HG03442 (cell line): ENCODE measurements around the gene LIN52.

ENCODE experiments used
- ATAC-seq: cut with Tn5 transposase; IDR thresholded peaks from one replicate; pipeline ENCODE4 v1.9.1; 2021; ENCODE audit warnings: mild to moderate bottlenecking, moderate library complexity; ENCODE audit not compliant: unreplicated experiment

LIN52 gene

GRCh38 chr14:74221741-74222140 lies 137.0 kb downstream of the LIN52 start:
- no peak for ATAC-seq

DNA sequence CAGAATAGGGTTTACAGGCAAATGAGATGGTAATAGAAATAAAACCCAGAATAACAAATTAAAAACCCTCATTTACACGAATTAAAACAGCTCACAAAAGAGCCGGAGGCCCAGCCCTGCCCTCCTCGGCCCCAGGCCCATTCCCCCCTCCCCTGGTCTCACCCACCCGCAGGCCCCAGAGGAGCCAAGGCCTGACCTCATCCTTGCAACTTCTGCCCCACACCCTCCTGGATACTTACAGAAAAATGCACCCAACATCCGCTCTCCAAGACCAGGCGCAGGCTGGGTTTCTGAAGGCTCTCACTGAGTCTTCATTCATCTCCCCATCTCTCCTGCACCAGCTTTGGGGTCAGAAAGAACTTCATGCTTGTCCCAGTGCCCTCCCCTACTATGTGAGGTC lies 138.3 kb downstream of the LIN52 start:
- no peak for ATAC-seq

DNA sequence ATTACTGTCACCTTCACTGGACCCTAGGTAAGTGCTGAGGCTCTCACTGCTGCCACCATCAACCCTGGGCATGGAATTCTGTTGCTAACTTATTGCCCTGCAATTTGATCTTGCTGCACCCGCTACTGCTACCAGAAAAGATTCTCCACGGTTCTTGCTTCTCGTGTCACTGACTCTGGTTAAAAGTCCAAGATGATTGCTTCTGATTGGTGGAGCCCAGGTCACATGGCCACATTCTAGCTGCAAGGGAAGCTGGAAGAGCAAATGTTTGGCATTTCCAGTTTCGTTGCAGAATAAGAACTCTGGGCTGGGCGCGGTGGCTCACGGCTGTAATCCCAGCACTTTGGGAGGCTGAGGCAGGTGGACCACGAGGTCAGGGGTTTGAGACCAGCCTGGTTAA lies 147.0 kb downstream of the LIN52 start:
- no peak for ATAC-seq

DNA sequence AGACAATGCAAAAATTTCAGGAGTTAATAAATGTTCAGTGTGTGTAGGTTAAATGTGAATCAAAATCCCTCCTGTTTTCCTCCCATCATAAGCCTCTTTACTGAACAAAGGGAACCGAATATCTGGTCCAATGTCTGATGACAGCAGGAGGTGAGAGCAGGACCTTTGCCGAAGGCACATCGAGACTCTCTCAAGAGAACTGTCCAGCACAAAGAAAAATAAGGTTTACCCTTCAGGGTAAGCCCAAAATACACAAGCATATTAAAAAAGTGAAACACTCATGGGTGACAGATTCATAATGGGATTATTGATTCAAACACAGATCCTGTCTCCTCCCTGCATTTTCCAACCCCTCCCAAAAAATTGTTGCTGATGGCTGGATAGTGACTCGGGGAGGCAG lies 150.3 kb downstream of the LIN52 start:
- ATAC-seq = no peak

- no peak for ATAC-seq
Observed at GRCh38 chr14:74237441-74237840, 152.7 kb downstream of the LIN52 start.

- no peak for ATAC-seq
Observed at GRCh38 chr14:74238974-74239847, 154.5 kb downstream of the LIN52 start, which contains the start of gene VSX2. Gene VSX2, plus strand, starts transcription at chr14:74239449. Its CDS starts 113 bp downstream, at chr14:74239562.

GRCh38 chr14:74239848-74240793 lies 155.4 kb downstream of the LIN52 start:
- ATAC-seq = no peak

GRCh38 chr14:74240794-74241651 lies 156.3 kb downstream of the LIN52 start:
- ATAC-seq = no peak

- ATAC-seq = no peak
Observed at GRCh38 chr14:74241652-74242017, 156.9 kb downstream of the LIN52 start.

GRCh38 chr14:74242021-74242779 lies 157.4 kb downstream of the LIN52 start:
- ATAC-seq = no peak

DNA sequence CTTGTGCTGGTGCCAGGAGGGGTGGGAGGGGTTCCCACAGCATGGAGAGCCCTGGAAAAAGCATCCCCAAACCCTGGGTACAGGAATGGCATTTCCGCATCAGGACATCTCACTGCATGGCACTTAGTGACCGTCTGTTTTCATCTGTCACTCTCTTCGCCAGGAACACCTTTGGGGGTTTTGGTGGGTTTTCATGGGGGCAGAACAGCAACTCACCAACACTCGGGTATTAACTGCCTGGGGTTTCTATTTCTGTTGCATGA lies 158.0 kb downstream of the LIN52 start:
- no peak for ATAC-seq

DNA sequence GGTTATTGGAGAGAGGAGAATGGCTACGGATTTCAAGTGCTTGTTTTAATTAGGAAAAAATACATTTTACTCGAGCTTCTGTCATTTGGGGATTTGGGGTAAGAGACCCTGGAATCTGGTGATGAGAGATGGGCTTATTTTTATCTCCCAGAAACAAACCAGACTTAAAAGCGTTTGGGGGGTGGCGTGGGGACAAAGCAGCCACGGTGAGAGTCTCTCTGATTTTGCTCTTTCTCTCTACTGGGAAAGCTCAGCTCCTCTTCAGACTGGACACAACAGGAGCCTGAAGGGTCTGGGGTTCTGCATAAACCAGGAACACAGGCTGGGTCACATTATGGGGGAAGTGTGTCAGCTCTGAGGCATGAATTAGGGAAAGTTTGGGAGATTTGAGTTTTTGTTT lies 158.3 kb downstream of the LIN52 start:
- ATAC-seq = no peak

- no peak for ATAC-seq
Observed at GRCh38 chr14:74244115-74244514, 159.4 kb downstream of the LIN52 start.

DNA sequence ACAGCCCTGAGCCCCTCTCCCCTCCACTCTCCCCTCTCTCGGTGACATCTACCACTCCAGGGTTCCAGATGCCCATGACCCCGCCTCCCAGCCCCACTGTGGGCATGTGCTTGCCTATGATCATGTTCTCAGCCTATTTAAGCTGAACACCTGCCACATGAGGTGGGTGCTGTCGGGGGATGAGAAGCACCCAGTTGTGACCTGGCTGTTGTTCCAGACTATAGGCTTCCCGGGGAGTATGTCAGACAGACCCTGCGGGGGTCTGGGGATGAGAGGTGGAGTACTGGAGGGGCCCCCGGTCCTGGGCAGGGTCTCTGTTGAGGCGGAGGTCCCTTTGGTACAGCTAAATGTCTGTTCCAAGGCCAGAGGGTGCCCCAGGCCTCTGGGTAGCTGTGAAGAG lies 160.5 kb downstream of the LIN52 start:
- ATAC-seq = no peak

DNA sequence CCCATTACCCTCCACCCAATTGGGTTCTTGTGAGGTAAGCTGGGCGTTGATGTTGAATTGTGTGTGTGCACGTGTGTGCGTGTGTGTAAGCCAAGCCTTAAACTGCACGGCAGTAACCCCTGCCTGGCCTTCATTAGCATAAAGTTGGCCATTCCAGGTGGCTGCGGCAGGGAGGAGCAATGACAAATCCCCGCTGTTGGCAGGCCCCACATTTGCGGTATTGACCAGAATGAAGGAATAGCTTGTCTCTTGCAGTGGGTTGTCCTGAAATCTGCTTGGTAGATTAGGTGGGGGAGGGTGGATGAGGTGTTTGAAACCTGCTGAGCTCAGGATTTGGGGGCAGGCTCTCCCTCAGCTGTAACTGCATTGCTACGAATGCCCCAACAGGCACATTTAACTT lies 161.8 kb downstream of the LIN52 start:
- no peak for ATAC-seq

- no peak for ATAC-seq
Observed at GRCh38 chr14:74248017-74248416, 163.3 kb downstream of the LIN52 start.

DNA sequence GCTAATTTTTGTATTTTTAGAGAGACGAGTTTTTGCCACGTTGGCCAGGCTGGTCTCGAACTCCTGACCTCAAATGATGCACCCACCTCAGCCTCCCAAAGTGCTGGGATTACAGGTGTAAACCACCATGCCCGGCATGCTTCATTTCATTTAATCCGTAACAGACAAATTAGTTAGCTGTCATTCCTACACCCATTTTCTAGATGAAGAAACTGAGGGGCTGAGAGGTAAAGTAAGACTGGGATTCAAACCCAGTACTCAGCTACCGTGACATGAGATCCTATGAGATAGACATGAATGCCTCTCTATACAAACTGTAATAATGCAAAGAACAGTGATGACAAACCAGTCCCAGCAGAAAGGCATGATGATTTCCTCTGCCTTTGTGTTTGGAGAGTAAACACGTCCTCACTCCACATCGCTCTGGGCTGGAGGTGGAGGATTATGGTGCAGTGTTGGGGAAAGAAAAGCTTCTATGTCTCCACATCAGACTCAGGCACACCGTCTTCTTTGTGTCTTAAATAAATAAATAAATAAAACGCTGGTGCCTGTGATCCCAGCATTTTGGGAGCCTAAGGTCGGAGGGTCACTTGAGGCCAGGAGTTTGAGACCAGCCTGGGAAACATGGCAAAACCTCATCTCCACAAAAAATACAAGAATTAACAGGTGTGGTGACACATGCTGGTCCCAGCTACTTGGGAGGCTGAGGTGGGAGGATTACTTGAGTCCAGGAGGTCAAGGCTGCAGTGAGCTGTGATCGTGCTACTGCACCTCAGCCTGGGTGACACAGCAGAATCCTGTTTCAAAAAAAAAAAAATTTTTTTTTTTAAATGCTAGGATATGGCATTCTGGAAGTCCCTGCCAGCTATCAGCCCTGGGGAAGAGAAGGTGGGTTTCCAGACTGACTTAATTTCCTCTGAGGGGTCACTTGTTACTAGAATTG lies 164.9 kb downstream of the LIN52 start:
- no peak for ATAC-seq
